Esophagus muscularis mucosa (tissue), 4 donors: ENCODE measurements around the gene RRP15.

Source experiments
- CTCF ChIP-seq, 3 experiments: fragments of 200-600 bp in 2 of 3; fragments of 450-650 bp in 1 of 3; sonication (generic) in 2 of 3; IDR thresholded peaks; one replicate each; pipeline ENCODE4 v1.5.1; 2017 to 2019; ENCODE audit warnings: antibody characterized with exemption in 3 of 3, mild to moderate bottlenecking in 2 of 3, moderate library complexity in 1 of 3
- EP300 ChIP-seq: sonication (generic); formaldehyde crosslinking; IDR thresholded peaks from one replicate; pipeline ENCODE4 v1.6.1; 2017; ENCODE audit warnings: antibody characterized with exemption
- POLR2A ChIP-seq: fragments of 450-650 bp; IDR thresholded peaks from one replicate; pipeline ENCODE4 v1.6.1; 2017; ENCODE audit warnings: antibody characterized with exemption, moderate library complexity, mild to moderate bottlenecking, low read depth
- POLR2AphosphoS5 ChIP-seq, 2 donors: sonication (generic); formaldehyde crosslinking; IDR thresholded peaks; one replicate each; pipeline ENCODE4 v1.6.1; 2017; ENCODE audit warnings: antibody characterized with exemption in 2 of 2

GRCh38 chr1:218305472-218306064 lies 20.5 kb downstream of the RRP15 start:
- TF ChIP-seq EP300 (no peak), CTCF (IDR thresholded peaks at IDR 0.05) (no peak), POLR2A (no peak), POLR2AphosphoS5 (IDR thresholded peaks at IDR 0.05) (no peak)
